ENCODE measurements around the gene HELB. TPM values are rescaled to one million over a fixed set of nuclear protein-coding genes. Genes with fewer than 3 reads are reported as not detected.

Gene HELB
- total and polyA plus RNA-seq, 10 of the 15 experiments (the other 5 are each of a cell fraction or from before 2014, with no cell fraction given): 0.58 to 10.0 (median 4.4) TPM

GRCh38 chr12:66258011-66258410, 44.3 kb upstream of the HELB start (continued):
- TF ChIP-seq PBX3 (IDR thresholded peaks at IDR 0.05; ENCODE audit: insufficient replicate concordance, low read depth, low read length) (no peak), CREB1 (IDR thresholded peaks at IDR 0.05; ENCODE audit: low read depth) (no peak), SMC3 (IDR thresholded peaks at IDR 0.05; ENCODE audit: borderline replicate concordance, low read length) (no peak), YY1 (IDR thresholded peaks at IDR 0.05; ENCODE audit: low read depth, low read length) (no peak), PAX8 (IDR thresholded peaks at IDR 0.05) (no peak), FOXK2 (IDR thresholded peaks at IDR 0.05) (no peak), ELK1 (IDR thresholded peaks at IDR 0.05; ENCODE audit: low read depth, low read length) (no peak), TARDBP (IDR thresholded peaks at IDR 0.05; ENCODE audit: borderline replicate concordance) (no peak), CBX5 (IDR thresholded peaks at IDR 0.05; ENCODE audit: low read depth) (no peak), CBFB (IDR thresholded peaks at IDR 0.05; ENCODE audit: low read depth) (no peak), E2F4 (IDR thresholded peaks at IDR 0.05; ENCODE audit: low read depth, low read length) (no peak), ZBTB4 (CRISPR knock-in tag; IDR thresholded peaks at IDR 0.05) (no peak), USF1 (IDR thresholded peaks at IDR 0.05; ENCODE audit: borderline replicate concordance, extremely low read length, insufficient read depth, low read depth, low read length) (no peak), RCOR1 (conservative IDR thresholded peaks at IDR 0.05; ENCODE audit: low read depth, low read length) (no peak)
